ENCODE measurements around the gene HELZ.

The HELZ gene

GRCh38 chr17:67082107-67082506, 162.9 kb downstream of the HELZ start:
- DNase-seq (ENCODE audit: low read depth, low spot score): no peak

- DNase-seq (ENCODE audit: low read depth, low spot score): no peak
Measured at GRCh38 chr17:67080804-67081203, 164.2 kb downstream of the HELZ start.

GRCh38 chr17:67079491-67079890, 165.5 kb downstream of the HELZ start:
- DNase-seq (ENCODE audit: low read depth, low spot score): no peak

GRCh38 chr17:67078292-67078691, 166.7 kb downstream of the HELZ start:
- no peak for DNase-seq (ENCODE audit: low read depth, low spot score)

GRCh38 chr17:67076290-67076689, 168.7 kb downstream of the HELZ start:
- DNase-seq (ENCODE audit: low read depth, low spot score): no peak

GRCh38 chr17:67074781-67075180, 170.2 kb downstream of the HELZ start:
- no peak for DNase-seq (ENCODE audit: low read depth, low spot score)

GRCh38 chr17:67072885-67073284, 172.1 kb downstream of the HELZ start:
- no peak for DNase-seq (ENCODE audit: low read depth, low spot score)

GRCh38 chr17:67071595-67071994, 173.4 kb downstream of the HELZ start:
- no peak for DNase-seq (ENCODE audit: low read depth, low spot score)

GRCh38 chr17:67069603-67070136, 175.3 kb downstream of the HELZ start:
- no peak for DNase-seq (ENCODE audit: low read depth, low spot score)

GRCh38 chr17:67068999-67069398, 176.0 kb downstream of the HELZ start:
- no peak for DNase-seq (ENCODE audit: low read depth, low spot score)

- DNase-seq (ENCODE audit: low read depth, low spot score): no peak
Measured at GRCh38 chr17:67067571-67068482, 177.2 kb downstream of the HELZ start.

- DNase-seq (ENCODE audit: low read depth, low spot score): no peak
Measured at GRCh38 chr17:67066717-67067116, 178.3 kb downstream of the HELZ start.

- no peak for DNase-seq (ENCODE audit: low read depth, low spot score)
Measured at GRCh38 chr17:67063141-67063540, 181.9 kb downstream of the HELZ start.

- no peak for DNase-seq (ENCODE audit: low read depth, low spot score)
Measured at GRCh38 chr17:67059372-67059771, 185.6 kb downstream of the HELZ start.

GRCh38 chr17:67058036-67058435, 187.0 kb downstream of the HELZ start:
- DNase-seq (ENCODE audit: low read depth, low spot score): no peak

- no peak for DNase-seq (ENCODE audit: low read depth, low spot score)
Measured at GRCh38 chr17:67056746-67057490, 188.1 kb downstream of the HELZ start.

GRCh38 chr17:67055811-67056745, 188.9 kb downstream of the HELZ start:
- no peak for DNase-seq (ENCODE audit: low read depth, low spot score)

- DNase-seq (ENCODE audit: low read depth, low spot score): no peak
Measured at GRCh38 chr17:67055041-67055443, 190.0 kb downstream of the HELZ start.

- DNase-seq (ENCODE audit: low read depth, low spot score): no peak
Measured at GRCh38 chr17:67054608-67055007, 190.4 kb downstream of the HELZ start.

GRCh38 chr17:67054011-67054591, 190.9 kb downstream of the HELZ start:
- DNase-seq (ENCODE audit: low read depth, low spot score): no peak

- DNase-seq (ENCODE audit: low read depth, low spot score): no peak
Measured at GRCh38 chr17:67053438-67054000, 191.5 kb downstream of the HELZ start.

All from smooth muscle cell of the brain vasculature (primary cell).